AG08396 (cell line): ENCODE results near the gene B3GNT7.
"Not testable (repeated sequence)": the region's sequence is repeated elsewhere in the genome, so short reads cannot be mapped to it uniquely, and the experiment has no call there.

Experiments
- DNase-seq: peaks from one replicate; pipeline ENCODE4 v3.0.0; 2012; ENCODE audit warnings: low spot score, mixed read lengths

The B3GNT7 gene, protein sequence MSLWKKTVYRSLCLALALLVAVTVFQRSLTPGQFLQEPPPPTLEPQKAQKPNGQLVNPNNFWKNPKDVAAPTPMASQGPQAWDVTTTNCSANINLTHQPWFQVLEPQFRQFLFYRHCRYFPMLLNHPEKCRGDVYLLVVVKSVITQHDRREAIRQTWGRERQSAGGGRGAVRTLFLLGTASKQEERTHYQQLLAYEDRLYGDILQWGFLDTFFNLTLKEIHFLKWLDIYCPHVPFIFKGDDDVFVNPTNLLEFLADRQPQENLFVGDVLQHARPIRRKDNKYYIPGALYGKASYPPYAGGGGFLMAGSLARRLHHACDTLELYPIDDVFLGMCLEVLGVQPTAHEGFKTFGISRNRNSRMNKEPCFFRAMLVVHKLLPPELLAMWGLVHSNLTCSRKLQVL

DNA sequence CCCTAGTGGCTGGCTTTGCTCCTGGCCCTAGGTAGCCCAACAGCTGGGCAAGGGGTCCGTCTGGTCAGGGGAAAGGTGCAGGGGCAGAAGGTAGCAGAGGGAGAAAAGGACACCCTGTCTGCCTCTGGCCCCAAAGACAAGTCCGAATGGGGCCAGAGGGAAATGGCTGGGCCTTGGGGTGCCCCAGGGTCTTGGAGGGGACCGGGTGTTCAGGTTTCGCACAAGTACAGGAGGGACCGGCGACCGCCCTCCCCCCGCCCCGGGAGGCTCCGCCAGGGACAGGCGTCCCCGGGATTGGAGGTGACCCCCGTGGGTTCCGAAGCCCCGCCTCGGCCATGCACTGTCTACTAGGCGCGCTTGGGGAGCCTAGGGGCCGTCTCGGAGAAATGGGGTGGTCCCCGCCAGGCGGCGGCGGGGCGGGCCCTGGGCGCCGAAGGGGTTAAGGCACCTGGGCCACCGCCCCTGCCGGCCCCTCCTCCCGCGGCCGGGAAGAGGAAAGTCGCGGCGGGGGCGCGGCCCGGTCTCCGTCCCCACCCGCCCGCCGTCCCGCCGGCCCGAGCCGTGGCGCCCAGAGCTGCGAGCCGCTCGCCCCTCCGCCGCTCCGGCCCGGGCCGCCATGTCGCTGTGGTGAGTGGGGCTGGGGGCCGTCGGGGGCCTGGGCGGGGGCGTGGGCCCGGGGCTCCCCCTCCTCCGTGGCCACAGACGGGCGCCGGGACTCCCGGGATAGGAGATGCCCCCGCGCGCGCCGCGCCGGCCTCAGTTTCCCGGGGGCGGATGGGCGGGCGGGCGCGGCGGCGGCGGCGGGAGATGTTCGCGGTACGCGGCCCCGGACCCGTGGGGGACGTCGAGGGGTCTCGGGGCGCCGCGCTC, at the start of gene B3GNT7:
Gene B3GNT7, plus strand, starts transcription at position 523 of the 870 bp plus-strand sequence. Its CDS starts 94 bp downstream, at position 617.
- DNase-seq = no peak

- no peak for DNase-seq
Measured at GRCh38 chr2:231347081-231347480, 48.4 kb upstream of the B3GNT7 start.

DNA sequence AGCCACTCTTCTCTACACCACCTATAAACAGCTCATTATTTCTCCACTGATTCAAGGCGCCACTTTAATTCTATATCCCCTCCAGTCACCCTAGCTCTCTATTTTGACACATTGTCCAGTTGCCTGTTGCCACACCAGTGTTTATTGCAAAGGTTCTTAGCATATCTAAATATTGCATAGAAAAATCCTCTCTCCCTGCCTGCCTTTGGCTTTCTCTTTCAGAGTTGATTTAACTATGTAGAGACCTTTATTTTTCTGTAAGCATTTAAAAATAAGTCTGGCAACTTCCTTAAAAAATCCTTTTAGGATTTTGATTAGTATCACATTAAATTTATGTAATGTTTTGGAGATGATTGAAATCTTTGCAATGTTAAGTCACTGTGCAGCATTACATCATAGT, 47.9 kb upstream of the B3GNT7 start:
- DNase-seq = no peak

DNA sequence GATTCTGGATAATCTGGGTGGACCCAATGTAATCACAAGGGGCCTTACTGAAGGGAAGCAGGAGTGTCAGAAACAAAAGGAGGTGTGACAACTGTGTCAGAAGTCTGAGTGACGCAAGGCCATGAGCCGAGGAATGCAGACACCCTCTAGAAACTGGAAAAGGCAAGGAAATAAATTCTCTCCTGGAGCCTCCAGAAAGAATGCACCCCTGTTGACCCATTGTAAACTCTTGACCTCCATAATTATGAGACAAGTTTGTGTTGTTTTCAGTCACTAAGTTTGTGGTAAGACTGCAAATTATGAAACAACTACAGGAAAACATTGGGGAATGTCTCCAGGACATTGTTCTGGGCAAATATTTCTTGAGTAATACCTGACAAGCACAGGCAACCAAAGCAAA, 47.3 kb upstream of the B3GNT7 start:
- DNase-seq = no peak

- DNase-seq = no peak
Measured at GRCh38 chr2:231348704-231349373, 46.7 kb upstream of the B3GNT7 start.

DNA sequence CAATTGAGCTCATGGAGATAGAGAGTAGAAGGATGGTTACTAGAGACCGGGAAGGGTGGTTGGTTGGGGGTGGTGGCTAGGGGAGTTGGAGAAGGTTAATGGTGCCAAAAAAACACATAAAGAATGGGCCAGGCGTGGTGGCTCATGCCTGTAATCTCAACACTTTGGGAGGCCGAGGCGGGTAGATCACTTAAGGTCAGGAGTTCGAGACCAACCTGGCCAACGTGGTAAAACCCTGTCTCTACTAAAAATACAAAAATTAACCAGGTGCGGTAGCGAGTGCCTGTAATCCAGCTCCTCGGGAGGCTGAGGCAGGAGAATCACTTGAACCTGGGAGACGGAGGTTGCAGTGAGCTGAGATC, 46.2 kb upstream of the B3GNT7 start:
- not testable (repeated sequence) for DNase-seq

GRCh38 chr2:231351648-231352047, 43.9 kb upstream of the B3GNT7 start:
- DNase-seq = no peak

DNA sequence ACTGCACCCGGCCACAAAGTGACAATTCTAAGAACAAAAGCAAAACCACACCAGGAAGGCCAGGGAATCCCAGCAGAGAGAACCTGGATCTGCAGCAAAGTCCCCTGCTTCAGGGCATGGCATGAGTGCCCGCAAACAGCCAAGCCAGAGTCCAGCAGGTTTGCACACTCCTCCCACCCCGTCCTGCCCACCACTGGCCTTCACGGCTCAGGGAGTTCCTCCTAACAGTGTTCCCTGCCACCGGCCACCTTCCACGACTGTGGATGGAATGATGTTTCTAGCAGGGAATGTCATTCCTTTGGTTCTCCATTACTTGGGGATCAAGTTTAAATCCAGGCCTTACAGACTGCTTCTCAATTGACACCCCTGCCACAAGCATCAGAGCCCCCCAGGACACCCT, 42.0 kb upstream of the B3GNT7 start:
- no peak for DNase-seq

DNA sequence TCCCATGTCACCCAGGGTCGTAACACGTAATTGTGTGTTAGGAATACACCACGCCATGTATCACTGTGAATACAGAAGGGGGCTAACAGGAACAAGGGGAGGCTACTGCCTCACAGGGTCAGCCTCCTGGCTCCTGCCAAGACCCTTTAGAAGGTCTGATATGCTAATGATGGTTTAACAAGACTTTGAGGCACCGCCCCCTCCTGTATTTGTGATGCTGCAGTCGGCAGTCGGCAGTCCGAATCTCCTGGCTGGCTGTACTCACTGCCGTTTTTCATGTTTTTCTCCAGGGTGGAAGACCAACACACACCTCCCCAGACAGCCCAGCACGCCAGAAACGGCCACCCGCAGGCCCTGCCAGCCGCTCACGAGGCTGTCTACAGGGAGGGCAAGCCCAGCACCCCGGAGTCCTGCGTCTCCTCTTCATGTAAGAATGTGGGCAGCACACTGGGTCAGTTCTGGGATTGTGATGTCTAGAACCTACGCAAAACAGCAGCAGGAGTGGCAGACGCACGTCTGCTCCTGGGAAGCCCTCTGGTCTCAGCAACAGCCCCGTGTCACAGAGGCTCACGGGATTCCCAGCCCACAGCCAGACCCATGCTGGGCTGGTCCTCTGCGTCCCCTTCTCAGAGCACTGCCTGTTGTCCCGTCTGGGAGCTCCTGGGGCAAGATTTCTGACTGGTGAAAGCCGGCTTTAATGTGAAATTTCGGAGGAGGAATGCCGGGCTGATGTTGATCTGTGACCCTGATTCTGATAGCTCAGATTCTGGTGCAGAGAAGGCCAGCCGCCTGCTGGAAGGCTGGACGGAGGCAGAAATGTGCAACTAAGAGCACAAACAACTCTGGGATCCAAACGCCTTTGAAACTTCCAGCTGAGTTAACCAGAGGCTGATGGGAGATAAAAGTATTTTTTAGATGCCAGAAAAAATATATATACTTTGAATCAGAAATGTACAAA, 39.7 kb upstream of the B3GNT7 start:
- no peak for DNase-seq

DNA sequence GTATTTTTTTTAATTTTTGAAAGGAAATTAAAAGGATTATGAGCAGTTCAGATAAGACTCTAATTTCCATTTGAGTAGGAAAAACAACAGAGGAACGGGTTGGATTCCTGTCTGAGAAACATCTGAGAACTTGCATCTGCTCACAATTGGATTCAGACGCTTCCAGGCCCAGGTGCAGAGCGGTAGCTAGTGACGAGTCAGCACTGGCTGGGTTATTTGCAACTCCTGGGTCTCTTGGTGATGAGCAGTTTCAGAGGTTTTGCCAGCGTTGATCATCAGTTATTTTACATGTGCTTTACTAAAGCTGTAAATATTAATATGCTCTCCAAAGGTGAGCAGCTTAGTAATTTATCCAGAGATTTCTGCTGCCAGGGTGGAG, 39.1 kb upstream of the B3GNT7 start:
- DNase-seq = no peak

DNA sequence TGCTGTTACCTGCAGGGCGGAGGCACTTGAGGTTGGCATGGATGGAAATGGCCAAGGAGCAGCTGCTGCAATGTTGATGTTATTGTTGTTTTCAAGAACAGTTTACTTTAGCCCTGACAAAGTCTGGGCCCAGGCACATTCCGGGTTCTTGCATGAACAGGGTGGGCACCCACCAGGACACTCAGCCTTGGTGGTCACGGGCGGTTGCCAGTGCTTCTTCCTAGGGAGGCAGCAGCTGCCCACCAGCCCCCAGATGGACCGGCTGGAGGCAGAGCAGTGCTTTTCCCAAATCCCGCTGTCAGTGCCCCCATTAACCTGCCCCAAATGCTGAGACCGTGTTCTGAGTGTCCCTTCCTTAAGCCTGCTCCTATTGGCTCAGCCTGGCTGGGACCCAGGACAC, 38.5 kb upstream of the B3GNT7 start:
- DNase-seq = no peak

DNA sequence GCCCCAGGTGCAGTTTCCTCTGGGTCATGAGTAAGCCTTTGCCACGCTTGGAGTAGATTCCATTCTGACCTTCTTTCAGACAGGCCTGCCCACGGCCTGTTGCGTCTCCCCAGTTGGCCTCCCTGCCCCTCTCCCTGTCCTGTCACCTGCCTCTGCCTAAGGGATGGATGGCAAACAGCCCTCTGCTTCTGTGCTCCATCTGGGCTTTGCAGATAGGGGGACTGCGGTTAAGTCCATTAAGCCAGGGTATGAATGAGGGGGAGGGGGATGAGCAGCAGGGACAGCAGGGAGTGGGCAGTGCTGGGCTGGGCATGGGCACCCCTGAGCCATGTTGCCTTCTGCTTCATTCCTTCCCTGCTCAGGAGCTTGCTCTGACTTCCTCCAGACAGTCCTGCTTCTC, 37.6 kb upstream of the B3GNT7 start:
- no peak for DNase-seq

GRCh38 chr2:231359441-231359840, 36.1 kb upstream of the B3GNT7 start:
- no peak for DNase-seq

DNA sequence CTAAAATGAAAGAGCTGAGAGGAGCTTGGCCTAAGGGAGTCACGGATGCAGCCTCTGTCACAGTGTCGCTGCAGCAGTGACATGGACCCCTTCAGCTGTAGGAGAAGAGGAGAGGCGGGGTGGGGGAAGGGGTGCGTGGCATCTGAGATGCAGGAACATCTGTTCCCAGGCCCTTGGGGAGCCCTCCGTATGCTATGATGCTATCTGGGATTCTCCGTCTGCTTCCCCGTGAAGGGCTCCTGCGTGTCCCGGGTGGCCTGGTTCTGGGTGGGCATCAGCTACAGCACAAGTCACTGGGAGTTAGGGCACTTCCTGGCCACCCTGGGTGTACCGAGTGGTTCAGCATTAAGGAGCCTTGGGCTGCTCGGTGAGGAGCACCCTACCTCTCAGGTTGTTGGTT, 35.6 kb upstream of the B3GNT7 start:
- no peak for DNase-seq

GRCh38 chr2:231360401-231360800, 35.1 kb upstream of the B3GNT7 start:
- DNase-seq = no peak

- DNase-seq = no peak
Measured at GRCh38 chr2:231360881-231361371, 34.6 kb upstream of the B3GNT7 start.

DNA sequence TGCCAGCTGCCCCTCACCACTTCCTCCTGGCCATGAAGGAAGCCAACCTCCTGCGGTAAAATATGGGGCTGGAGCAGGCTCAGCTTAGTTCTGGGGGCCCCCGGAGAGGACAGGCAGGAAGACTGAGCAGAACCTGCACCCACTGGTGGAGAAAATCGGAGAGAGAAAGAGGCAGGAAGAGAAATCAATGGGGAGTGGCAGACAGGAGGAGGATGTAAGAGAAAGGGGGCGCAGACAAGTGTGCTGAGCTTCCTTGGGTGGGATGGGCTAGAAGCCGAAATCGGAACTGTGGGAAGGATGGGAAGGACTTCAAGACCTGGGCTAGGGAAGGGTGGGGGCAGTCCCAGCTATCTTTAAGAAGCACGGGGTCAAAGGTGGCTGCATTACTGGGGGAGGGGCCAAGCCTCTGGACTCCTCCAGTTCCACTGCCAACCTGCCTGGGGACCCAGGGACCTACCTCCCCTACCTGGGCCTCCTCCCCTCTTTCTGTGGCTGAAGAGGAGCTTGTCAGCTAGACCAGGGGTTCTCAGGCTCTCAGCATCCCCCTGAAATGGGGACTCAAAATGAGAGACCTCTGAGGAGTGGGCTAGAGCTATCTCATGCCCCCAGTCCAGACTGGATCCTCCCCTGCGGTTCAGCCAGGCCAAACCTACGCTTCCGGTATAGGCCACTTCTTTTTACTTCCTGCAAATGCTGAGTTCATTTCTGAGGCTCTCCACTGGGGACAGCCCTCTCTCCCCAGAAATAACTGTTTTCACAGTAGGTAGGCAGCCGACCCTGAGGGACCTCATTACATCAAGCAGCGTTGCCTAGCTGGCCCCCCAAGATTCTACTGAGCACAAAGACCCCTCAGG, 33.6 kb upstream of the B3GNT7 start:
- no peak for DNase-seq

DNA sequence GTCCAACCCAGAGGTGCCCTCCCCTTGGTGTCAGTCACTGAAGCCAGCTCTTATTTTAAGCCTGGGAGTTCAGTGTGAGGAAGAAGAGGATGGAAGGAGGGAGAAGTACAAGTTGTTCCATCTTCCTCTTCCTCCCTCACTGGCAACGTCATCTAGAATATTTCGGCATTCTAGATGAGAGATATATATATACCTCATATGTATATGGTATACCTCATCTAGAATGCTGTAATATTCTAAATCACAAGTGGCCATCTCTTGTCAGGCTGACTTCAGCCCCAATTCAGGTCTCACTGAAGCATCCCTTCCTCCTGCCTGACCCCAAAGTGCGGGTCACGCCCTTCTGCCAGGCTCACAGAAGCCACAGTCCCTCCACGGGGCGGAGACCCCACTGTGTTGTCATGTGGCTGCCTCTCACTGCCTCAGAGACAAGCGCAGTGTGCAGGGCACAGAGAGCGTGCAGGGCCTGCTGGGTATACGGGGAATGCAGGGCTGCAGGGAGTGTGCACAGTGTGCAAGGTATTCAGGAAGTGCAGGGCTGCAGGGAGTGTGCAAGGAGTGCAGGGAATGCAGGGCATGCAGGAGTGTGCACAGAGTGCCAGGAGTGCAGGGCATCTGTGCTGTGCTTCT, 32.8 kb upstream of the B3GNT7 start:
- no peak for DNase-seq

GRCh38 chr2:231364061-231364460, 31.4 kb upstream of the B3GNT7 start:
- no peak for DNase-seq
